Nephron (organoid): ENCODE measurements around the gene PRPF6.
A peak's percentile ranks its signal among the peaks of the same experiment; 100 is the strongest.

ENCODE experiments used
- H3K27ac Mint-ChIP-seq, 3 experiments: 2 replicates each; pipeline ENCODE4 v1.8.0; 2020; ENCODE audit warnings: mixed read lengths in 3 of 3, mild to moderate bottlenecking in 2 of 3, moderate library complexity in 1 of 3
- H3K27me3 Mint-ChIP-seq: 2 replicates; pipeline ENCODE4 v1.8.0; 2021; ENCODE audit warnings: low read depth, mild to moderate bottlenecking, moderate library complexity, mixed read lengths
- H3K36me3 Mint-ChIP-seq: 2 replicates; pipeline ENCODE4 v1.8.0; 2020; ENCODE audit warnings: low read depth, mixed read lengths
- H3K4me1 Mint-ChIP-seq: 2 replicates; pipeline ENCODE4 v1.8.0; 2020; ENCODE audit warnings: mixed read lengths
- H3K4me3 Mint-ChIP-seq, 3 experiments: 2 replicates each; pipeline ENCODE4 v1.8.0; 2020; ENCODE audit warnings: mild to moderate bottlenecking in 3 of 3, mixed read lengths in 3 of 3, moderate library complexity in 2 of 3
- H3K9me3 Mint-ChIP-seq: 2 replicates; pipeline ENCODE4 v1.8.0; 2020; ENCODE audit warnings: mixed read lengths
- CTCF ChIP-seq, 3 experiments: fragments of 200-600 bp; sonication (generic); IDR thresholded peaks; one replicate each; pipeline ENCODE4 v1.5.0; 2021; ENCODE audit warnings: antibody characterized with exemption in 3 of 3; ENCODE audit not compliant: unreplicated experiment in 3 of 3

Gene PRPF6

GRCh38 chr20:64023361-64024140 lies 42.6 kb downstream of the PRPF6 start:
- Mint-ChIP-seq H3K4me1 (no peaks in the 10 kb centered on the region), H3K27me3 (peaks cover 3% of the 10 kb centered on the region), H3K4me3 (no peak overlapping the region), H3K27ac (peak overlapping the region in 1 of 3 experiments; percentile 58), H3K9me3 (no peaks in the 10 kb centered on the region), H3K36me3 (peaks cover 70% of the 10 kb centered on the region)
- no peak for TF ChIP-seq CTCF (IDR thresholded peaks at IDR 0.05; ENCODE audit: unreplicated experiment in 3 of 3)

GRCh38 chr20:64024141-64024990 lies 43.4 kb downstream of the PRPF6 start:
- H3K4me3 Mint-ChIP-seq, result no peak overlapping the region
- peaks cover 68% of the 10 kb centered on the region for H3K36me3 Mint-ChIP-seq
- peaks cover 3% of the 10 kb centered on the region for H3K27me3 Mint-ChIP-seq
- peak overlapping the region in 1 of 3 experiments; percentile 58 for H3K27ac Mint-ChIP-seq
- H3K9me3 Mint-ChIP-seq, result no peaks in the 10 kb centered on the region
- no peaks in the 10 kb centered on the region for H3K4me1 Mint-ChIP-seq
- TF ChIP-seq CTCF (IDR thresholded peaks at IDR 0.05; ENCODE audit: unreplicated experiment in 3 of 3), result no peak

- no peak for TF ChIP-seq CTCF (IDR thresholded peaks at IDR 0.05; ENCODE audit: unreplicated experiment in 3 of 3)
- Mint-ChIP-seq H3K9me3 (no peaks in the 10 kb centered on the region), H3K4me3 (no peak overlapping the region), H3K4me1 (no peaks in the 10 kb centered on the region), H3K27ac (no peak overlapping the region), H3K36me3 (peaks cover 67% of the 10 kb centered on the region), H3K27me3 (peaks cover 3% of the 10 kb centered on the region)
These were observed 44.3 kb downstream of the PRPF6 start for GRCh38 chr20:64025101-64025825.

DNA sequence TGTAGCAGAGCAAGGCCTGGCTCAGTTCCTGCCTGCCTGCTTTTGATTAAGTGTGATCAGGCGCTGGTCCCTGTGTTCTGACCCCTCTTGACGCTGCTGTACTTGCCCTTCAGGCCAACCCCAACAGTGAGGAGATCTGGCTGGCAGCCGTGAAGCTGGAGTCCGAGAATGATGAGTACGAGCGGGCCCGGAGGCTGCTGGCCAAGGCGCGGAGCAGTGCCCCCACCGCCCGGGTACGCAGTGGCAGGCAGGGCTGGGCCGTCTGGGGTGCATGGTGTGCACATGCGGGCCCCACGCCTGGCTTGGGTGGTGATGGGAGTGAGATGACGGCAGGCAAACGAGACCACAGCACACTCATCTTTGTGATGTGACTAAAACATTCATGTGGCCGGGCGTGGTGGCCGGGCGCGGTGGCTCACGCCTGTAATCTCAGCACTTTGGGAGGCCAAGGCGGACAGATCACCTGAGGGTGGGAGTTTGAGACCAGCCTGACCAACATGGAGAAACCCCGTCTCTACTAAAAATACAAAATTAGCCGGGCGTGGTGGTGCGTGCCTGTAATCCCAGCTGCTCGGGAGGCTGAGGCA lies 45.0 kb downstream of the PRPF6 start:
- peaks cover 72% of the 10 kb centered on the region for H3K36me3 Mint-ChIP-seq
- H3K27me3 Mint-ChIP-seq, result peaks cover 3% of the 10 kb centered on the region
- no peak overlapping the region for H3K27ac Mint-ChIP-seq
- TF ChIP-seq CTCF (IDR thresholded peaks at IDR 0.05; ENCODE audit: unreplicated experiment in 3 of 3), result no peak
- H3K4me3 Mint-ChIP-seq, result no peak overlapping the region
- no peaks in the 10 kb centered on the region for H3K4me1 Mint-ChIP-seq
- no peaks in the 10 kb centered on the region for H3K9me3 Mint-ChIP-seq

DNA sequence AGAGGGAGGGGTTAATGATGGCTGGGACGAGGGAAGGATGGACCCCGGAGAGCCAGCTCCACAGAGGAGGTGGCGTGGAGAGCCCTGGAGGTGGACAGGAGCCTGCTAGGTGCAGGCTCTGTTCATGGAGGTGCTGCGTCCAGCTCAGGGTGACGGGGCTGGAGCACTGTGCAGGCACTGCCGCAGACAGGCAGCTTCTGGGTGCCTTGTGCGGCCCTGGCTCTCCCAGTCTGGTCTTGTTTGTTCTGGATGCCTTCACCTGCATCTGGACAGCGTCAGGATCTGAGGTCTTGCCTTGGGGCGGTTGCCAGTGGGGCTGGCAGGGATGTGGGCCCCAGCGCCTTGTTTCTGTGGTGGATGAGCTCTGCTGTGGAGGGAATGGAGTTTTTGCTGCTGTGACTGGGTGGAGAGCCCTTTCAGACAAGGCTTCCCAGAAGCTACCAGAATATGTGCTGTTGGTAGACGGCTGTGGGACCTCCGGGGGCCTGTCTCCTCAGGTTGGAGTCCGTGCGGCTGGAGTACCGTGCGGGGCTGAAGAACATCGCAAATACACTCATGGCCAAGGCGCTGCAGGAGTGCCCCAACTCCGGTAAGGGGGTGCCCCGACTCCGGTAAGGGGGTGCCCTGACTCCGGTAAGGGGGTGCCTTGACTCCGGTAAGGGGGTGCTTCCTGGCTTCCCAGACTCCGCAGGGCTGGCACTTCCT lies 47.2 kb downstream of the PRPF6 start:
- Mint-ChIP-seq H3K27me3 (peaks cover 3% of the 10 kb centered on the region), H3K36me3 (peaks cover 59% of the 10 kb centered on the region), H3K4me1 (no peaks in the 10 kb centered on the region), H3K9me3 (no peaks in the 10 kb centered on the region), H3K4me3 (no peak overlapping the region), H3K27ac (no peak overlapping the region)
- no peak for TF ChIP-seq CTCF (IDR thresholded peaks at IDR 0.05; ENCODE audit: unreplicated experiment in 3 of 3)
